ENCODE measurements around the gene CATSPER4.

The CATSPER4 gene

GRCh38 chr1:26164861-26165842 is 25.2 kb upstream of the CATSPER4 start:
- no peak for DNase-seq

DNA sequence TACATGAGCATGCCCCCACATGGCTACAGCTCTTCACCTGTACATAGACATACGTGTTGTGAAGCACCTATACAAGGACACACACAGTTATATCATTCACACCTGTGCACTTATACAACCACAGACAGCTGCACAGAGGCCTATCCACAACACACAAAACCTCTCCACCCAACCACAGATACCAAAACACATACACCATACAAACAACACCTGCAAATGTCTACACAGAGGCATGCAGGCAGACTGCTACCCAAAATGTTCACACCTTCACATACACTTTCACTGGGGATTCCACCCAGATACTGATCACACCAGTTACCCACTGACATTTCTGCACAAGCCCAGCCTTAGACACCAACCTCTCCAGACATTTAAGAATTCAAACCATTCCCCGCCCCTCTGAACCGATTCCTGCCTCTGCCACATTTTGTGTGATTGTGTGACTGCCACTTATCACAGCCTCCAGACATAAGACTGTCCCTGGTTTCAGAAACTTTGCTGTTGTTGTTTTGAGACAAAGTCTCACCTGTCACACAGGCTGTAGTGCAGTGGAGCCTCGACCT is 23.6 kb upstream of the CATSPER4 start:
- no peak for DNase-seq

GRCh38 chr1:26168410-26169197 is 21.8 kb upstream of the CATSPER4 start, which contains the start of gene C1orf232:
C1orf232 (minus strand) TSS chr1:26168963; CDS start chr1:26168499, 464 bp downstream.
- no peak for DNase-seq

DNA sequence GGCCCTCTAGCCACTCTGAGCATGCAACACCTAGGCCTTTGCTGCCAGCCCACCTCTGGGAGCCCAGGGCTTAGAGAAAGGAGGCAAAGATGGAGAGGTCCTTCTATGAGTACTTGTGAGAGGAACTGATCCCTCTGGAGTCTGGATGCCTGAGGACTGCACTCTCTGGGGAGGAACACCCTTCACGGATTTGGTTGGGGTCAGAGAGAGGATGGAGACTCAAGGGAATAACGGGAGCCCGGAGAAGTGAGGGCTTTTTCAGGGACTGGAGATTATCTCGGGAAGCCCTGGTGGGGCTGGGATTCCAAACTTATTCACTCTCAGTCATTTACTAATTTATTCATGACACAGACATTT is 21.2 kb upstream of the CATSPER4 start:
- DNase-seq = no peak

GRCh38 chr1:26169669-26170471 is 20.5 kb upstream of the CATSPER4 start, which contains the start of gene ZNF593:
ZNF593 (plus strand) TSS chr1:26169908; CDS start chr1:26169984, 76 bp downstream.
- peak; percentile 92 for DNase-seq

DNA sequence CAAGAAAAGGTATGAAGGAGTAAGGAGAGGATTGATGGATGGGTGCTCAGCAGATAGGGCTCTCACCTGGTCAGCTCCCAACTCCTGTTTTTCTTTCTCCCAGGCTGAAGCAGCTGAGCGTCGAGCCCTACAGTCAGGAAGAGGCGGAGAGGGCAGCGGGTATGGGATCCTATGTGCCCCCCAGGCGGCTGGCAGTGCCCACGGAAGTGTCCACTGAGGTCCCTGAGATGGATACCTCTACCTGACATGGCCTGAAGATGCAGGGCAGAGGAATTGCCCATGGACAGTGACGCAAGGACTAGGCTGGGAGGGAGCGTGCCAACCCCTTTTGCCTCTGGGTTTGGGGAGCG is 20.0 kb upstream of the CATSPER4 start:
- no peak for DNase-seq

DNA sequence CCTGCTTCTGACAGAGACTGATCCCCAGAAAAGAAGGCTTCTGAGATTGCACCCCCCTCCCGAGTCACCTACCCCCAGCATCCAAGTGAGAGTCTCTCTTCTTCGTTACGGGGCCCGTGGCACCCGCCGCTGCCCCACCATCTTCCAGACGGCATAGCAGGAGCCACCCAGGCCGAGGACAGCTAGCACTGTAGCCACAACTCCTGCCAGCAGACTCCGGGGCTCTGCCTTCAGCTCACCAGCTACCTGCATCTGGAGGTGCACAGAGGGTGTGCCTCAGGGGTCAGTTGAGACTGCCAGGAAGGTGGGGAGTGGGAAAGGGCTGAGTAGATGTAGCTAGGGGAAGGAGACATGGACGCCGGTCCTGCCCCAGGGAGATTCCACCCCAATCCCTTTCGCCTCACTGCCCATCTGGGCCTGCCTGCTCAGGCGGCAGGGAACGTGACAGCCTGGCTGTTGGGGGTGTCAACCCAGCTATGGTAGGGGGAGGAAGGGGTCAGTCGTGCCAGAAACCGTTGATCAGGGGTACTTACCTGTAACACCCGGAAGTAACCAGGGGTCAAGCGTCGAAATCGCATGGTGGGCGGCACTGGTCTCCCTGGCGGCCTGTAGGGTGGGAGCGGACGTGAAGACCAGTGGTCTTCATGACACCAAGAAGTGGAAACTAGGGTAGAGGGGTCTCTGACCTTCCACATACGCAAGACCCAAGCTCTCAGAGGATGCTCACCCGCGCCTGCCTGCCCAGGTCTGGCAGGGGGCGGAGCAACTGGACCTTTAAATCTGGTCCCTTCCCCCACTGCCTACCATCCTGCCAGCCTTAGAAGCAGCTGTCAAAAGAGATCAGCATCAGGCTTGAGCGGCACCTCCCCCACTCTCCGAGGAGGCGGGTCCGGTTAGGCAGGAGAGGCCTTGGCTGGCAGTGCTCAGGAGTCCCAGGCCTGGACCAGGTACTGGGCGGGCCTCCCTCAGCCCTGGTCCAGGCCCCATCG is 19.0 kb upstream of the CATSPER4 start, which contains the start of gene ZNF593OS:
Gene ZNF593OS, minus strand, starts transcription at position 749 of the 989 bp plus-strand sequence. Its CDS starts 171 bp downstream, at position 578.
- DNase-seq = no peak

- DNase-seq = no peak
These were observed 15.1 kb upstream of the CATSPER4 start for GRCh38 chr1:26175346-26175745.

DNA sequence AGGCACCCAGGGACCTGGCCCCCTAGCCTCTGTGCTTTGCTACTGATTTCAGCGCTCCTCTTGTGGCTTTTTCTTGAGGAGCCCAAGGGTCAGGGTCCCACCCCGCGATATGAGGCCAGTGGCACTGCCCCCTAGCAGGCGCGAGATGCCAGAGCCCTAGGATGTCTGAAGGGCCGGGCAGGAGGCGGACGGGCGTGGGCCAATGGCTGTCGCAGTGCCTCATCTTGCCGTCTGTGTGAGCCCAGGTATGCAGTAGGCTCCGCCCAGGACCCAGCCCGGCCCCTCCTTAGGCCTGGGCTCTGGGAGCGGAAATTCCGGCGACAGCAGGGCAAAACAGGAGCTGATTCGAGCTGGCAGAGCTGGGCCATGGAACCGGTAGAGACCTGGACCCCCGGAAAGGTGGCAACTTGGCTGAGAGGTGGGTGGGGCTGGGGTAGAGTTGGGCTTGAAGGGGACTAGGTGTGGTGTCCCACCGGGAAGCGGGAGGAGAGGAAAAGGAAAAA is 13.2 kb upstream of the CATSPER4 start, which contains the start of gene CNKSR1:
Gene CNKSR1, plus strand, starts transcription at position 310 of the 503 bp plus-strand sequence. Its CDS starts 57 bp downstream, at position 367.
- no peak for DNase-seq

- no peak for DNase-seq
These were observed 10.3 kb upstream of the CATSPER4 start for GRCh38 chr1:26180010-26180506.

DNA sequence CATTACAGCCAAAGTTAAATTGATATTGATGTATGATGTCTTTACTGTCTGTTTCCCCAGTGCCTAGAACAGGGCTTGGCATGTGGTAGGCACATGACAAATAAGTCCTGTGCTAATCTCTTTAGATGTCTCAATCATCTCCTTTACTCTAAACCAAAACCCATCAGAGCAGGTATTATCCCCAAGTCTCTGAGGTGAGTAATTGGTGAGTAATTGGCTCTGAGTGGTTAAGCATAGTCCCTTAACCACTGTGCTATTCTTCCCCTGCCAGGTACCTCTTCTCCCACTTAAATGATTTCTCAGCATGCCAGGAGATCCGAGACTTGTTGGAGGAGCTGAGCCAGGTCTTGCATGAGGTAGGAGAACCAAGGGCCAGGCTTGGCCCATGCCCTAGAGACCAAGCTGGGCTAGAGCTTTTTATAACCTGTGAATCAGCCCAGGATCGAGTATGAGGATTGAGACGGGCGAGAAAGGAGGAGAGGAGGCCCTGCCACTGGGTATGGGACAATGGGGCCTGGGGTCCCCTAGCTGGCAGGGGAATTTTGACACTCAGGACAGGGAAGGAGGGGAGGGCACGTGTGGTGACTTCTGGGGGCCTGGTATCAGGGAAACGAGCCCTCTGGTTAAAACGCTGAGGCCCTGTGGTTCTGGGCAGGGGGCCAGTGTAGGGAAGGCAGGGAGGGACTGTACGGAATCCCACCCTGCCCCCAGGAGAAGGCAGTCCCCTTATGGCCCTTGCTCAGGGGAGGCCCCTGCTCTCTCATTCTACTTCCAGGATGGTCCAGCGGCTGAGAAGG is 8.6 kb upstream of the CATSPER4 start:
- no peak for DNase-seq

GRCh38 chr1:26182383-26182696 is 8.1 kb upstream of the CATSPER4 start:
- DNase-seq = no peak

DNA sequence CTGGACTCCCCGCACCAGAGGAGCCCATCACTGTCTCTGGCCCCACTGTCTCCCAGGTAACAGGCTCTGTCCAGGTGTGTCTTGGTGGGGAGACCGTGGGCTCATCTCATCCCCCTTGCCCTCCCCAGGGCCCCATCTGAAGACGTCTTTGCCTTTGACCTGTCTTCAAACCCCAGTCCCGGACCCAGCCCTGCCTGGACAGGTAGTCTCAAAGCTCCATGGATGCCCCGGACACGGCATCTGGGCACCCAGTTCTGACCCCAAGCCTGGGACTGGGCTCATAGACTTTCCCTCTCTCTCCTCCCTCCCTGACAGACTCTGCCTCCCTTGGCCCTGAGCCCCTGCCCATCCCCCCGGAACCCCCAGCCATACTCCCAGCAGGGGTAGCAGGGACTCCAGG is 6.3 kb upstream of the CATSPER4 start:
- DNase-seq = no peak

DNA sequence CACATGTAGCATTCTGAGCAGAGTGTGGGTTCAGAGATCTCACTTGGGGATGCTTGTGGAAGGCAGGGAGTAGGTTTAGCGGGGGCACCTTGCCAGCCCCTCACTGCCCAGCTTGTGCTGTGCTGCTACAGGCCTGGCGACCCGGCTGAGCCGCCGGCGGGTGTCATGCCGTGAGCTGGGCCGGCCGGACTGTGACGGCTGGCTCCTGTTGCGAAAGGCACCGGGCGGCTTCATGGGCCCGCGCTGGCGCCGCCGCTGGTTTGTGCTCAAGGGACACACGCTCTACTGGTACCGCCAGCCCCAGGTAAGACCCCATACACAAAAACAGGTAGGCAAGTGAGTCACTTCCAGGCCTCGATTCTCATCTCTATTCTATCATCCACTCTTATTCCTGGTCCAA is 5.5 kb upstream of the CATSPER4 start:
- DNase-seq = no peak

- DNase-seq = no peak
These were observed 2.5 kb upstream of the CATSPER4 start for GRCh38 chr1:26187882-26188281.

DNA sequence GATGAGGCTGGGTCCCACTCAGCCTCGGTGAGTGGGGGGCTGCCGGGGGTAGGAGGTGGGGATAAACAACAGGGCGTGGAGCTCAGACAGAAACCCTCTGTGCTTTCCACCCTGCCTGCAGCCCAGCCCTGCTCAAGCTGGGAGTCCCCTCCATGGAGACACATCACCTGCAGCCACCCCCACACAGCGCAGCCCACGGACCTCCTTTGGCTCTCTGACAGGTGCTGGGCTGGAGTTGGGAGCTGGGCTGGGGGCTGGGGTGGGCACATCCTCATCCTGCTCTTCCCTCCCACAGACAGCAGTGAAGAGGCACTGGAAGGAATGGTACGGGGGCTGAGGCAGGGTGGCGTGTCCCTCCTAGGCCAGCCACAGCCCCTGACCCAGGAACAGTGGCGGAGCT is 1.9 kb upstream of the CATSPER4 start:
- no peak for DNase-seq

DNA sequence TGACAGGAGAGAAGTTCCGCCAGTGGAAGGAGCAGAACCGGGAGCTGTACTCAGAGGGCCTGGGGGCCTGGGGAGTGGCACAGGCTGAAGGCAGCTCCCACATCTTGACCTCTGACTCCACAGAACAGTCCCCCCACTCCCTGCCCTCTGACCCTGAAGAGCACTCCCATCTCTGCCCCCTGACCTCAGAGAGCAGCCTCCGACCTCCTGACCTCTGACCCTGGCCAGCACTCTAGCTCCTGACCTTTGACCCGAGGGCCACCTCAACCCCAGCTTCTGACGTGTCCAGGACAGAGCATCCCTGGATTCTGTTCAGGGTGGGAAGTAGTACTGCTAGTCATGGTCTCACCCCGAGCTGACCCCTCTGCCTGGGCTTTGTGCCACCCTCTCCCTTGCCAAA is 1.1 kb upstream of the CATSPER4 start:
- no peak for DNase-seq

DNA sequence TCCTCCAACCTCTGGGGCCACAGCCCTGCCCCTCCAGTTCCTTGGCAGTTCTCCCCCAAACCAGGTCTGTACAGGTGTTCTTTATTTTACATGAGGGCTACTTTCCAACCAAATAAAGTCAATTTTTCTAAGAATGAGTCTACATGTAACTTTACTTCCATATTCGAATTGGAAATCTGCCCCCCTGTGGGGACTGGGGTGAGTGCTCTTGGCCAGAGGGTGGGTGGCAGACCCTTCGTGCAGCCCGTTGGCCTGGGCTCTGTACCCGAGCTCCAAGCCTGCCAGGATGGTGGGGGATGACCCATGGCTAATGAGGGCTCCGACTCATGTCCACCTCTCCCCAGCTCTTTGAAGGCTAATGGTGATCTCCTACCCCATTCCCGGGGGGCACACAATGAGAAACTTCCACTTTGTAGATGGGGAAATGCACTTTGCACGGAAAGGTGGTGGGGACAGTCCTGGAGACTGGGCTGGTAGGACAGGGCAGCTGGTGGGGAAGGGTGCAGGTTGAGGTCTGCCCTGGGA is 589 bp upstream of the CATSPER4 start:
- no peak for DNase-seq

DNA sequence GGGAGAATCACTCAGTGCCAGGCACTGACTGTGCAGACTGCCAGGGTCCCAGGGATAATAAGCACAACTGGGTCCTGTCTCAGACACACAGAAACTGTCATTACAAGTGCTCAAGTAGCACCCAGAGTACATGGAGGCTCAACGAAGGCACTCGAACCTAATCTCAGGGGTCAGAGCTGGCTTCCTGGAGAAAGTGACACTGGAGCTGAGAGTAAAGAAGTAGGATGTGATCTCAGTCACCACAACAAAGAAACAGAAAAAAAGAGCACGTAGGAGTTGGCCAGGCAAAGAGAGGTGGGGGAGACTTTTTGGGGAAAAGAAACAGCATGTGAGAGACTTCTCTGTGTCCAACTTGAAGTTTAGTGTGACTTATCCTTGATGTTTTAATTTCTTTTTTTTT is 1.3 kb downstream of the CATSPER4 start:
- DNase-seq = no peak
